GM21360 (cell line): ENCODE results near the gene ZNF69.
"Not testable (repeated sequence)": the region's sequence is repeated elsewhere in the genome, so short reads cannot be mapped to it uniquely, and the experiment has no call there.

ENCODE experiments used
- ATAC-seq: cut with Tn5 transposase; IDR thresholded peaks from one replicate; pipeline ENCODE4 v1.9.1; 2021; ENCODE audit warnings: mild to moderate bottlenecking, moderate library complexity; ENCODE audit not compliant: unreplicated experiment

ZNF69 gene

DNA sequence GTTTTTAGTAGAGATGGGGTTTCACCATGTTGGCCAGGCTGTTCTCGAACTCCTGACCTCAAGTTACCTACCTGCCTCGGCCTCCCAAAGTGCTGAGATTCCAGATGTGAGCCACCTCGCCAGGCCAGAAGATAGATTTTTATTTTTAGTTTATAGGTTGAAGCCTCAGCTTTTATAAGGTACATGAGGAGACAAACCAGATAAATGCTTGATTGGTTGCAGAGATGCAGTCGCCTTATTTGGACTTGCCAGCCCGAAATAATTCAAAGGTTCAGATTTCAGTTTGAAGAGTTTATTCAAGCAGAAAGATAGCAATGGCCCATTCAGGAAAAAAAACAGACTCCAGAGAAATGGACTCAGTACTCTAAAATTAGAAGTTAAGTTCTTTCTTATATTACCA is 3.1 kb downstream of the ZNF69 start:
- no peak for ATAC-seq

DNA sequence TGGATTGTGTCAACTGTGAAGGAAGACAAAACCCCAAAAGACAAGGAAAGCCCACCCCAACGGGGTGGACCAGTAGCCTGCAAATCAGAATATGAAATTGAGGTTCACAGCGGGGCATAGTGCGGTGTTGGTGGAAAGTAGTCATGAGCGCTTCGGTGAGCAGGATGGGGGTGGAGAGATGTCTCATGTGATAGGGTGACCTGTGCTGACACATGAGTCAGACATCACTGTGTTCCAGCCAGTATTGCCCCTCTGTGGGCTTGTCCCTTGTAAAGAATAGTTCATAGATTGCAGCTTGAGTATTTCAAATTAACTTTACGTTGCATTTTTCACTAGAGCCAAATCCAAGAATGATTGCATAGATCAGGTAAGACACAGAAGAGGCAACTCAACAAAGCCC is 7.3 kb downstream of the ZNF69 start:
- ATAC-seq, result no peak

DNA sequence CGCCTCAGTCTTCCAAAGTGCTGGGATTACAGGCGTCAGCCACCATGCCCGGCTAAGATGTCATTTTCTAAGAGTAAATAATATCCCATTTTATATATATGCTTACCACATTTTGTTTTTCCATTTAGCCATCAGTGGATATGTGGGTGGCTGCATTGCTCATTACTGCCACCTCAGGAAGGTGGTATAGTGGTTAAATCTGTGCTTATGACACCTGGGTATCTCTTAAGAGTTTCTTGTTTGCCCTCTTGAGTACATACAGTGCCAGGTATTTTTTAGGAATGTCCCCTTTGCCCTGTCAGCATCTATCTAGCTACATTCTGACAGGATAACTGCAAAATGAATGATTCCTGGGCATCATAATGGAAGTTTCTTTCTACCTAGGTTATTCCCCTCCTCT is 14.6 kb downstream of the ZNF69 start:
- ATAC-seq, result no peak

DNA sequence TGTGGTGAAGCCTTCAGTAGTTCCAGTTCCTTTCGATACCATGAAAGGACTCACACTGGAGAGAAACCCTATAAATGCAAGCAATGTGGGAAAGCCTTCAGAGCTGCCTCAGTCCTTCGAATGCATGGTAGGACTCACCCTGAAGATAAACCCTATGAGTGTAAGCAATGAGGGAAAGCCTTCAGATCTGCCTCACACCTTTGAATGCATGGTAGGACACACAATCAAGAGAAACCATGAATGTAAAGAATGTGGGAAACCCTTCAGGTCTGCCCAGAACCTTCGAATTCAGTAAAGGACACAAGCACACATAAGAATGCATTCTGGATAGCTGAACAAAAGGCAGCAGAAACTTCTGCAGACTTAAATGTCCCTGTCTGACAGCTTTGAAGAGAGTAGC is 18.3 kb downstream of the ZNF69 start:
- no peak for ATAC-seq

DNA sequence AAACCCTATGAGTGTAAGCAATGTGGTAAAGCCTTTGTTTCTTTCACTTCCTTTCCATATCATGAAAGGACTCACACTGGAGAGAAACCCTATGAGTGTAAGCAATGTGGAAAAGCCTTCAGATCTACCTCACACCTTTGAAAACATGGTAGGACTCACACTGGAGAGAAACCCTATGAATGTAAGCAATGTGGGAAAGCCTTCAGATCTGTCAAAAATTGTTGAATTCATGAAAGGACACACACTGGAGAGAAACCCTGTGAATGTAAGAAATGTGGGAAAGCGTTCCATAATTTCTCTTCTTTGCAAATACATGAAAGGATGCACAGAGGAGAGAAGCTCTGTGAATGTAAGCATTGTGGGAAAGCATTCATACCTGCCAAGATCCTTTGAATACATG is 24.4 kb downstream of the ZNF69 start:
- not testable (repeated sequence) for ATAC-seq

DNA sequence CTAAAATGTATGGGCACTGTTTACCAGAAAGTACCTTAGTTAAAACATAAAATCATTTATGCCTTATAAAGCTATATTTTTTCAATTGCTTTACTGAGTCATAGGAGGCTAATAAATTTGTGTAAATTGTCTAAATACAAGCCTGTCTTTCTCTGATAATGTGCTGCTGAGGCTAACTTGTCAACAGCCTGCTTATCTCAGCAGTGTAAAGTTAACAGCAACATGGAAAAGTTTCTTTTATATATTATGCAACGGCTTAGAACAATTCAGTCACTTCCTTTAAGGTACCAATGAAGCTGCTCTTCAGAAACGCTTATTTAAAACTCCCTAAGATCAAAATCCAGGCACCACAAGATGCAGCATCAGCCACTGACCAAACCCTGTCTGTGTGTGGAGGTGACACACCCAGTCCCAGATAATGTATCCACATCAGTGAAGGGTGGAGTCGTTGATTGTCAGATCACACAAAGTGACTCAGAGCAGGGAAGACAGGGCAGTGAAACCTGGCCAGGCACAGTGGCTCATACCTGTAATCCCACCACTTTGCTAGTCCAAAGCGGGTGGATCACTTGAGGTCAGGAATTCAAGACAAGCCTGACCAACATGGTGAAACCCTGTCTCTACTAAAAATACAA is 27.0 kb downstream of the ZNF69 start:
- ATAC-seq, result not testable (repeated sequence)

DNA sequence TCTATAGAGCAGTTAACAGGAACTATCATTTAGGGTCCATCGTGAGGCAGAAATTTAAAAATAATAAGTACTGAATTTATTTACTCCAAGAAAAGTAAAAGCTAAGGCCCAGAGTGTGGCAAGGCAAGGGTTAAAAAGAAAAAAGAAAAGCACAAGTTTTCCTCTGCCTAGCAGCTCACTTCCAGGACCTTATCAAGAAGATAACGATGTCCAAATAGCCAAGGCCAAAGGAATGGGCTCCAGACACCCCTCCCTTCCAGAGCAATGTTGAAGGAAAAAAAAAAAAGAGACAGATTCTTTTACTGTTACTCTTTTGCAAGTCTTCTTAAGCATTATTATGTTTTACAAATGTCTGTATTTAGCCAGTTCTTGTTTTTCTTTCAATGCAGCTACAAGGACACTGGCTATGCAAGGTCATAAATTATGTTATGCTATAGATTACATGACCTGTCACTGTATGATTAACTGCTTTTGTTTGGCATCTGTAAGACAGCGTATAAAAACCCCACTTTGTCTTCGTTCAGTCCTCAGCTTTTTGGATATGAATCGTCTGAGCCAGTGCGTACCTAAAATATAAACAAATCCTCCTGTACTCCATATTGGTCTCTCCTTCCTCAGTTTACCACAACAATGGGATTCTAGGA is 34.4 kb downstream of the ZNF69 start:
- no peak for ATAC-seq

DNA sequence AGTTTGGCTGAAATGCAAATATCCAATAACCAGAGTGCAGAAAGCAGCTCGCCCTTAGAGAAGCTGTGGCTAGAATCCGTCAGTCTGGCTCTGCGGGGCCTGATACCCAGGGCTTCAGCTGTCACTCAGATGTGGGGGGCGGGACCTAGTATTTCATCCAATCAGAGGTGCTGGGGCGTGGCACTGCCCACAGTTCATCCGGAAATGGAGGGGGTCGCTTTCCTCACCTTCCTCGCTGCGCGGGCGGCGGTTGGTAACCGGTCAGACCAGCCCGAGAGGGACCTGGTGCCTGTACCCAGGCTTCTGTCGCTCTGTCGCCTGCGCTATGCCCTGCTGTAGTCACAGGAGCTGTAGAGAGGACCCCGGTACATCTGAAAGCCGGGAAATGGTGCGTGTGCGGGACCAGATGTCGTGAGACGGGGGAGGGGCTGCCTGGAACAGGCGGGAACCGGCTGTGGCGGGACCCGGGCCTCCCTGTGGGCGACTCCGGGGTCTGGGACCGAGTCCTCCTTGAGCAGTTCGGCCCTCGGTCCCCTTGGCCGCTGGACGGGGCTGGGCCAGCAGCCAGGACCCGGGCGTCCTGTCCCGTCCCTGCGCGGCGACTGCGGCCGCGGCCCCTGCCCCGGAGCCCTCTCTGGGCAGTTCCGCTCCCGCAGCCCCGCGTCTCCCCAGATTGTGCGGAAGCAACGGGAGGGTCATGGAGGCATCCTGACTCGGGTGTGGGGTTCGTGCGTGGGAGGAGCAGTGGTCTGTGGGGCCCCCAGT is 37.5 kb downstream of the ZNF69 start, which contains the start of gene ZNF700:
Gene ZNF700, plus strand, starts transcription at position 222 of the 765 bp plus-strand sequence. Its CDS starts 104 bp downstream, at position 326.
- peak; percentile 80 for ATAC-seq

DNA sequence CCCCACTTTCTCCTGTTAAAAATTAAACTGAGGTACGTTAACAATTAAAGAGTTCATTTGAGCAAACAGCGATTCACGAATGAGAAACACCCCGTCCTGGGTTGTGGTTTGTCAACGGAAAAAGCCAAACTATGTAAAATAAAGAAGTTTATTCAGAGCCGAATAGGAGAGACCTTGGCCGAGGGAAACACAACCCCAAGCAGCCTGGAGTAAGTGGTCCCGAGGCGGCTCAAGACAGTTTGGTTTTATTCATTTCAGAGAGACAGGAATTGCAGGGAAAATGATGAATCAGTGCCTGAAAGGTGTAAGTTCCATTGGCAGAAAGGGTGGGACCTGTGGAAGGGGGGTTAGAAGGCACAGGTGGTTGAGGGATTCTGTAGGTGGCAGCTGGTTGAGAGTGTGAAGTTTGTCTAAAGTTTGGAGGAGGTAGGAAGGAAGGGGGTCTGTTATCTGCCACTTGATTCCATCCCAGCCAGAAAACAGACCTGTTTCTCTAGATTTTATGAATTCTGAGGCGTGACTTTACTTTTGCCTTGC is 38.1 kb downstream of the ZNF69 start:
- not testable (repeated sequence) for ATAC-seq

DNA sequence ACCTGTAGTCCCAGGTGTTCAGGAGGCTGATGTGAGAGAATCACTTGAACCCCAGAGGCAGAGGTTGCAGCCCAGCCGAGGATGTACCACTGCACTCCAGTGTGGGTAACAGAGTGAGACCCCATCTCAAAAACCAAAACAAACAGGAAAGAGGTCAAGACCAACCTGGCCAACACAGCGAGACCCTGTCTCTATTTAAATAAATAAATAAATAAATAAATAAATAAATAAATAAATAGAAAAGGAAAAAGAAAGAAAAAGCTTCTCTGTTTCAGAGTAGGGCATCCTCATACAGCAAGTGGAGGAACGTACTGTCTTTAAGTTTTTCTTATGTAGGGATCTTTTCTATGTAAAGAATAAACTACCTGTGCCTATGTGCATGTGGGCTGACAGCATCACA is 39.6 kb downstream of the ZNF69 start:
- no peak for ATAC-seq

DNA sequence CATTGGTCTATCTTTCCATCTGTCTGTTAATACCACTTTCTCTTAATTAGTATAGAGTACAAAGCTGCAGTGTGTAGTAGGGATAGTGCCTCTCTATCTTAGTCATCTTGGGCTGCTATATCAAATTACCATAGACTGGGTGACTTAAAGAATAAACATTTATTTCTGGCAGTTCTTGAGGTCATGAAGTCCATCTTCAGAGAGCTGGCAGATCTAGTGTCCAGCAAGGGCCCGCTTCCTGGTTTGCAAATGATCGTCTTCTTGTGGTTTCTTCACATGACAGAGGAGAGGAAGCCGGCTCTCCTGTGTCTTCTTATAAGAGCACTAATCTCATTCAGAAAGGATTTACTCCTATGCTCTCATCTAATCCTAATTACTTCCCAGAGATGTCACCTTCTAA is 43.5 kb downstream of the ZNF69 start:
- ATAC-seq, result no peak

DNA sequence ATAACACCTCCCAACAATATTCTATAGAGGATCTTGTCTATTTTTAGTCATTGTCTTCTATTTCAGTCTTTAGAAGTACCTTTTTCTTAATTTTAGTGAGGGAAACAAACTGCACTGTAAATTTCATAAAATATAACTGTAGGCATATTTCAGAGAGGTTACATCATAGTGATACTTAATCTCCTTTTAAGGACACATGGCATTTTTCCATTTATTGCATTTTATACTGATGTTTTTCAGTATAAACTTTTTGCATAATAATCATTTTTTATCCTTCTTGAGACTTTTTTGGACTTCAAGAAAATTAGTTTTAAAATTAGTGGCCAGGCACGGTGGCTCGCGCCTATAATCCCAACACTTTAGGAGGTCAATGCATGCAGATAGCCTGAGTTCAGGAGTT is 43.9 kb downstream of the ZNF69 start:
- no peak for ATAC-seq

DNA sequence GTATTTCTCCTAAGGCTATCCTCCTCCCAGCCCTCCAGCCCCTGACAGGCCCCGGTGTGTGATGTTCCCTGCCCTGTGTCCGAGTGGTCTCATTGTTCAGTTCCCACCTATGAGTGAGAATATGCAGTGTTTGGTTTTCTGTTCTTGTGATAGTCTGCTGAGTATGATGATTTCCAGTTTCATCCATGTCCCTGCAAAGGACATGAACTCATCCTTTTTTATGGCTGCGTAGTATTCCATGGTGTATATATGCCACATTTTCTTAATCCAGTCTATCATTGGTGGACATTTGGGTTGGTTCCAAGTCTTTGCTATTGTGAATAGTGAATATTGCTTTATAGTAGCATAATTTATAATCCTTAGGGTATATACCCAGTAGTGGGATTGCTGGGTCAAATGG is 48.2 kb downstream of the ZNF69 start:
- not testable (repeated sequence) for ATAC-seq

DNA sequence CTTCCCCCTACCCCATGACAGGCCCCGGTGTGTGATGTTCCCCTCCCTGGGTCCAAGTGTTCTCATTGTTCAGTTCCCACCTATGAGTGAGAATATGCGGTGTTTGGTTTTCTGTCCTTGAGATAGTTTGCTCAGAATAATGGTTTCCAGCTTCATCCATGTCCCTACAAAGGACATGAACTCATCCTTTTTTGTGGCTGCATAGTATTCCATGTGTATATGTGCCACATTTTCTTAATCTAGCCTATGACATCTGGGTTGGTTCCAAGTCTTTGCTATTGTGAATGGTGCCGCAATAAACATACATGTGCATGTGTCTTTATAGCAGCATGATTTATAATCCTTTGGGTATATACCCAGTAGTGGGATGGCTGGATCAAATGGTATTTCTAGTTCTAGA is 50.8 kb downstream of the ZNF69 start:
- not testable (repeated sequence) for ATAC-seq

DNA sequence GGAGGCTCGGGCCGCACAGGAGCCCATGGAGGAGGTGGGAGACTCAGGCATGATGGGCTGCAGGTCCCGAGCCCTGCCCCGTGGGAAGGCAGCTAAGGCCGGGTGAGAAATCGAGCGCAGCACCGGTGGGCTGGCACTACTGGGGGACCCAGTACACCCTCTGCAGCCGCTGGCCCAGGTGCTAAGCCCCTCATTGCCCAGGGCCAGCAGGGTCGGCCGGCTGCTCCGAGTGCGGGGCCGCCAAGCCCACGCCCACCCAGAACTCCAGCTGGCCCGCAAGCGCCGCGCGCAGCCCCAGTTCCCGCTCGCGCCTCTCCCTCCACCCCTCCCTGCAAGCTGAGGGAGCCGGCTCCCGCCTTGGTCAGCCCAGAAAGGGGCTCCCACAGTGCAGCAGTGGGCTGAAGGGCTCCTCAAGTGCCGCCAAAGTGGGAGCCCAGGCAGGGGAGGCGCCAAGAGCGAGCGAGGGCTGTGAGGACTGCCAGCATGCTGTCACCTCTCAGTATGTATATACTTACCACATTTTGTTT is 53.8 kb downstream of the ZNF69 start:
- not testable (repeated sequence) for ATAC-seq

DNA sequence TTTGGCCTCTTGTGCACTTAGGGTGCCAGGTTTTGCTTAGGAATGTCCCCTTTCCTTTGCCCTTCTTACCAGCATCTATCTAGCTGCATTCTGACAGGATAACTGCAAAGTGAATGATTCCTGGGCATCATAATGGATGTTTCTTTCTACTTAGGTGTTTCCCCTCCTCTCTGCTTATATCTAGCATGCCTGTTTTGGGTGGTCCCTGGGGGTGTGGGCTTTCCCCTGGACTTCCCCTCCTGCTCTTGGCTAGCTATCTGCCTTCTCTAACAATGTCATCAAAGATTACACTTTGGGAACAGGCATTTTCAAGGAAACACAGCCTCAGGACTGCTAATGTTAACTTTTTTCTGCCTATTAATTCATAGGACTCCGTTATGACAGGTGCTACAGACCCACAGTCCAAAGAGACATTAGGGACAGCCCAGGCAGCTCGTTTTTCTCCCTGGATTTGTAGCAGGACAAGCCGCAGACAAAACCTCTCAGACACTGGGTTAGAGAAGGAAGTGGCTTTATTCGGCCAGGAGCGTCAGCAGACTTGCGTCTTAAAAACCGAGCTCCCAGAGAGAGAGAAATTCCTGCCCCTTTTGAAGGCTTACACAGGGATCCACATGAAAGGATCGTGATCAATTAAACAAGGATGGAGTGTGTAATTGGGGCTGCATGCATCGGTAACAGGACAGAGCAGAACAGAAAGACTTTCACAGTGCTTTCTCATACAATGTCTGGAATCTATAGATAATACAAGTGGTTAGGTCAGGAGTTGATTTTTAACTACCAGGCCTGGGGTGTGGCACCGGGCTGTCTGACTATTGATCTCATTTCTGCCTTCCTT is 54.6 kb downstream of the ZNF69 start:
- no peak for ATAC-seq

DNA sequence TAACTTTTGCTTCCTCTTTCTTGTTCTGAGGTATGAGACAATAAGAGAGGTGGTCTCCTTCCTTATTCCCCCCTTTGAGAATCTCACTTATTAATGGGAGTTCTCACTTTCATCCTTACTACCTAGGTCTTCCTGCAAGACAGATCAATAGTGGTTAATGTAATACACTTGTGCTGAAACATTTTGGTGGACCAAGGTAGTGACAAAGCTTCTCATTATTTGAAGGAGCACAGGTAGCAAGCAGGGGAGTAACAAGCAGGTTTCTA is 55.2 kb downstream of the ZNF69 start:
- no peak for ATAC-seq

DNA sequence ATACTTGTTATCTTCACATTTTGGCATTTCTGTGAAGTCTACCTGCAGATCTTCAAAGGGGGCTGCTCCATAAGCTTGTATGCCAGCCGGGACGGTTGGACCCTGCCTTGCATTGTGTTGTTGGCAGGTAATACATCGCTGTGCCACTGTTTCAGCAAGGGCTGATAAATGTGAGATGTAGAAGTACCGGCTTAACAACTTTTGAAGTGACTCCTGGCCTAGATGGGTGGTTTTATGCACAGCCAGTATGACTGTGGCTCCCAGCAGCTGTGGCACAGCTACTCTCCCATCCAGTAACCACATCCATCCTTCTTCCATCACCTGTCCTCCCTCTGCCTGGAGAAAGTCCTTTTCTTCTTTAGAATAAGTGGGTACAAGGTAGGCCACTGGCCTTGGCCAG is 57.1 kb downstream of the ZNF69 start:
- ATAC-seq, result no peak

DNA sequence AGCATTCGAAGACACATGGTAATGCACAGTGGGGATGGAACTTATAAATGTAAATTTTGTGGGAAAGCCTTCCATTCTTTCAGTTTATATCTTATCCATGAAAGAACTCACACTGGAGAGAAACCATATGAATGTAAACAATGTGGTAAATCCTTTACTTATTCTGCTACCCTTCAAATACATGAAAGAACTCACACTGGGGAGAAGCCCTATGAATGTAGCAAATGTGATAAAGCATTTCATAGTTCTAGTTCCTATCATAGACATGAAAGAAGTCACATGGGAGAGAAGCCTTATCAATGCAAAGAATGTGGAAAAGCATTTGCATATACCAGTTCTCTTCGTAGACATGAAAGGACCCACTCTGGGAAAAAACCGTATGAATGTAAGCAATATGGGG is 61.1 kb downstream of the ZNF69 start:
- no peak for ATAC-seq

DNA sequence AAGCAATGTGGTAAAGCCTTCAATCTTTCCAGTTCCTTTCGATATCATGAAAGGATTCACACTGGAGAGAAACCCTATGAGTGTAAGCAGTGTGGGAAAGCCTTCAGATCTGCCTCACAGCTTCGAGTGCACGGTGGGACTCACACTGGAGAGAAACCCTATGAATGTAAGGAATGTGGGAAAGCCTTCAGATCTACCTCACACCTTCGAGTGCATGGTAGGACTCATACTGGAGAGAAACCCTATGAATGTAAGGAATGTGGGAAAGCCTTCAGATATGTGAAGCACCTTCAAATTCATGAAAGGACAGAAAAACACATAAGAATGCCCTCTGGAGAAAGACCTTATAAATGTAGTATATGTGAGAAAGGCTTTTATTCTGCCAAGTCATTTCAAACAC is 61.6 kb downstream of the ZNF69 start:
- no peak for ATAC-seq

DNA sequence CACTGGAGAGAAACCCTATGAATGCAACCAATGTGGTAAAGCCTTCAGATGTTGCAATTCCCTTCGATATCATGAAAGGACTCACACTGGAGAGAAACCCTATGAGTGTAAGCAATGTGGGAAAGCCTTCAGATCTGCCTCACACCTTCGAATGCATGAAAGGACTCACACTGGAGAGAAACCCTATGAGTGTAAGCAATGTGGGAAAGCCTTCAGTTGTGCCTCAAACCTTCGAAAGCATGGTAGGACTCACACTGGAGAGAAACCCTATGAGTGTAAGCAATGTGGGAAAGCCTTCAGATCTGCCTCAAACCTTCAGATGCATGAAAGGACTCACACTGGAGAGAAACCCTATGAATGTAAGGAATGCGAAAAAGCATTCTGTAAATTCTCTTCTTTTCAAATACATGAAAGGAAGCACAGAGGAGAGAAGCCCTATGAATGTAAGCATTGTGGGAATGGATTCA is 62.1 kb downstream of the ZNF69 start:
- ATAC-seq, result not testable (repeated sequence)
